ENCODE results near the gene PHC2.

GRCh38 chr1:33441088-33441745 is 10.3 kb upstream of the PHC2 start:
- no peak for TF ChIP-seq ZNF8 (CRISPR knock-in tag; IDR thresholded peaks at IDR 0.05)
- no peak for TF ChIP-seq CREB5 (CRISPR knock-in tag; IDR thresholded peaks at IDR 0.05; ENCODE audit: low read depth)
- TF ChIP-seq PATZ1 (CRISPR knock-in tag; IDR thresholded peaks at IDR 0.05; ENCODE audit: borderline replicate concordance), result no peak
- TF ChIP-seq ZNF70 (CRISPR knock-in tag; IDR thresholded peaks at IDR 0.05), result no peak
- no peak for TF ChIP-seq OSR1 (CRISPR knock-in tag; IDR thresholded peaks at IDR 0.05)
- no peak for TF ChIP-seq ZFP3 (CRISPR knock-in tag; IDR thresholded peaks at IDR 0.05)
- no peak for TF ChIP-seq ZFP30 (CRISPR knock-in tag; IDR thresholded peaks at IDR 0.05)
- TF ChIP-seq RARB (CRISPR knock-in tag; IDR thresholded peaks at IDR 0.05), result no peak
- TF ChIP-seq GLIS3 (CRISPR knock-in tag; IDR thresholded peaks at IDR 0.05), result no peak
